OCI-LY3 (cell line): ENCODE results near the gene ARPC3.
A peak's percentile ranks its signal among the peaks of the same experiment; 100 is the strongest.
"Not testable (repeated sequence)": the region's sequence is repeated elsewhere in the genome, so short reads cannot be mapped to it uniquely, and the experiment has no call there.

Experiments
- H2AFZ ChIP-seq: fragments of 200-600, 300-600 bp; shearing (Covaris generic); 2 replicates; pipeline ENCODE4 v1.6.0; 2014; ENCODE audit warnings: antibody characterized with exemption, low read depth, low read length
- H3K27ac ChIP-seq: fragments of 200-600, 300-600 bp; sonication (generic); 2 replicates; pipeline ENCODE4 v1.5.1; 2014; ENCODE audit warnings: mild to moderate bottlenecking, low read length, moderate library complexity, mixed read lengths
- H3K27me3 ChIP-seq: fragments of 200-600, 300-600 bp; sonication (generic); 2 replicates; pipeline ENCODE4 v1.6.1; 2014; ENCODE audit warnings: low read depth, low read length, mixed read lengths
- H3K36me3 ChIP-seq: fragments of 200-600, 300-600 bp; sonication (generic); replicated peaks from 2 replicates; pipeline ENCODE3; 2014; ENCODE audit warnings: low read depth, low read length, mixed read lengths
- H3K4me1 ChIP-seq: fragments of 300-600, 200-600 bp; sonication (generic); 2 replicates; pipeline ENCODE4 v1.6.1; 2014; ENCODE audit warnings: low read length, mixed read lengths
- H3K4me2 ChIP-seq: fragments of 200-600, 300-600 bp; sonication (generic); 2 replicates; pipeline ENCODE4 v1.6.1; 2014; ENCODE audit warnings: low read length, mixed read lengths
- H3K4me3 ChIP-seq: fragments of 300-600, 200-600 bp; sonication (generic); 2 replicates; pipeline ENCODE4 v1.5.1; 2014; ENCODE audit warnings: antibody characterized with exemption, mild to moderate bottlenecking, low read length, moderate library complexity
- H3K79me2 ChIP-seq: fragments of 300-600, 200-600 bp; shearing (Covaris generic); 2 replicates; pipeline ENCODE4 v1.6.1; 2014; ENCODE audit warnings: mild to moderate bottlenecking, low read length, mixed read lengths
- H3K9ac ChIP-seq: fragments of 300-600, 200-600 bp; shearing (Covaris generic); 2 replicates; pipeline ENCODE4 v1.6.0; 2014; ENCODE audit warnings: mild to moderate bottlenecking, low read length, moderate library complexity
- H3K9me3 ChIP-seq: fragments of 200-600, 300-600 bp; shearing (Covaris generic); 2 replicates; pipeline ENCODE4 v1.6.1; 2014; ENCODE audit warnings: low read length, mixed read lengths; ENCODE audit not compliant: insufficient read depth
- H4K20me1 ChIP-seq: fragments of 200-600, 300-600 bp; sonication (generic); 2 replicates; pipeline ENCODE4 v1.6.1; 2016; ENCODE audit warnings: low read length, mixed read lengths; ENCODE audit not compliant: insufficient read depth
- CTCF ChIP-seq: fragments of 200-600, 300-600 bp; sonication (generic); IDR thresholded peaks from 2 replicates; pipeline ENCODE4 v1.5.1; 2014; ENCODE audit warnings: antibody characterized with exemption, low read length, low read depth
- EZH2phosphoT487 ChIP-seq: fragments of 200-600 bp; shearing (Covaris generic); IDR thresholded peaks from 2 replicates; pipeline ENCODE4 v1.6.1; 2018; ENCODE audit warnings: antibody characterized with exemption, mixed run types, low read depth

ARPC3 gene

GRCh38 chr12:110410086-110410485 lies 40.1 kb downstream of the ARPC3 start:
- H3K4me2 ChIP-seq, H3K9me3 ChIP-seq, H3K27ac ChIP-seq, H3K79me2 ChIP-seq, H3K4me1 ChIP-seq, H2AFZ ChIP-seq, H3K9ac ChIP-seq, H4K20me1 ChIP-seq, H3K4me3 ChIP-seq, H3K36me3 ChIP-seq, H3K27me3 ChIP-seq: not testable (repeated sequence)

GRCh38 chr12:110405126-110405662 lies 44.9 kb downstream of the ARPC3 start:
- not testable (repeated sequence) for H3K27ac ChIP-seq, H3K4me2 ChIP-seq, H4K20me1 ChIP-seq, H3K9me3 ChIP-seq, H3K4me1 ChIP-seq, H3K4me3 ChIP-seq, H3K9ac ChIP-seq, H3K27me3 ChIP-seq, H2AFZ ChIP-seq
- peaks cover 11% of the 10 kb centered on the region for H3K36me3 ChIP-seq
- H3K79me2 ChIP-seq: peaks cover 35% of the 10 kb centered on the region

- peak overlapping the region; percentile 94 for H3K4me3 ChIP-seq
- no peaks in the 10 kb centered on the region for H3K27me3 ChIP-seq
- peak overlapping the region; percentile 90 for H3K27ac ChIP-seq
- peaks cover 46% of the 10 kb centered on the region for H3K79me2 ChIP-seq
- no peaks in the 10 kb centered on the region for H3K9me3 ChIP-seq
- H3K9ac ChIP-seq: peak overlapping the region; percentile 97
- peak overlapping the region; percentile 77 for H3K4me2 ChIP-seq
- peaks cover 14% of the 10 kb centered on the region for H3K36me3 ChIP-seq
- peak overlapping the region; percentile 100 for H2AFZ ChIP-seq
- H3K4me1 ChIP-seq: peaks cover 5% of the 10 kb centered on the region
- H4K20me1 ChIP-seq: no peaks in the 10 kb centered on the region
- no peak for TF ChIP-seq EZH2phosphoT487
- no peak for TF ChIP-seq CTCF
Observed at GRCh38 chr12:110403976-110404682, 46.0 kb downstream of the ARPC3 start.

- Histone ChIP-seq H3K9me3 (no peaks in the 10 kb centered on the region), H3K36me3 (peaks cover 14% of the 10 kb centered on the region), H3K27ac (peak within 1 kb of the TSS; percentile 90), H3K4me2 (peak within 1 kb of the TSS; percentile 77), H4K20me1 (no peaks in the 10 kb centered on the region), H3K4me1 (peaks cover 5% of the 10 kb centered on the region), H3K79me2 (peaks cover 53% of the 10 kb centered on the region), H3K27me3 (no peaks in the 10 kb centered on the region), H2AFZ (peak within 1 kb of the TSS; percentile 100), H3K9ac (peak within 1 kb of the TSS; percentile 97), H3K4me3 (peak within 1 kb of the TSS; percentile 94)
- TF ChIP-seq CTCF: no peak
Observed at GRCh38 chr12:110403146-110403975, 46.8 kb downstream of the ARPC3 start, which contains the start of gene ANAPC7. Gene ANAPC7, minus strand, starts transcription at chr12:110403708. Its CDS starts 81 bp downstream, at chr12:110403627.
